GM12878 (cell line): ENCODE measurements around the gene NTM. TPM values are rescaled to one million over a fixed set of nuclear protein-coding genes. Genes with fewer than 3 reads are reported as not detected.

ENCODE experiments used
- ATAC-seq: fragments of 200-7000 bp; cut with Tn5 transposase; 3 replicates; pipeline ENCODE4 v1.9.1; 2020; ENCODE audit warnings: mild to moderate bottlenecking, moderate library complexity
- BruUV-seq: library from RNA; stranded (reverse); fragments of 400-500 nt; replicated peaks from 2 replicates; lab custom pipeline; 2021; lab: Mats Ljungman, UMichigan
- CTCF ChIA-PET: fragments of 300-600 bp; sonication (Branson Sonifier 250); formaldehyde crosslinking; extraction: SDS; loops from one replicate; lab custom pipeline; 2021; ENCODE audit warnings: inconsistent platforms; lab: Yijun Ruan, JAX
- POLR2A ChIA-PET: fragments of 350-600 bp; formaldehyde crosslinking; extraction: SDS; loops from one replicate; lab custom pipeline; 2021; ENCODE audit warnings: inconsistent platforms; lab: Charles Lee
- RAD21 ChIA-PET: fragments of 300-600 bp; sonication (Branson Sonifier 250); formaldehyde crosslinking; loops from one replicate; lab custom pipeline; 2023; ENCODE audit warnings: antibody characterized with exemption; ENCODE audit not compliant: unreplicated experiment; lab: Charles Lee
- SMC1A ChIA-PET: fragments of 300-600 bp; sonication (Branson Sonifier 250); formaldehyde crosslinking; loops from one replicate; lab custom pipeline; 2023; ENCODE audit not compliant: unreplicated experiment, uncharacterized antibody; lab: Charles Lee
- DNase-seq: peaks from one replicate; pipeline ENCODE4 v3.0.0-alpha.2; 2011; ENCODE audit warnings: low read depth, low spot score
- FAIRE-seq: peaks from 3 replicates; lab custom pipeline; 2011; peaks lifted over from hg19 to GRCh38; lab: Jason Lieb, UNC
- H2AFZ ChIP-seq: 2 replicates; pipeline ENCODE4 v1.6.0; 2011; ENCODE audit warnings: low read depth, low read length, control low read depth; ENCODE audit not compliant: control insufficient read depth
- H3K27ac ChIP-seq: 2 replicates; pipeline ENCODE4 v1.5.1; 2011; ENCODE audit warnings: control low read depth; ENCODE audit not compliant: control insufficient read depth, insufficient read depth
- H3K27me3 ChIP-seq, 2 experiments: replicated peaks in 1 of 2; 2 replicates each; pipeline versions ENCODE4 v1.6.0 to v1.6.1; 2011; ENCODE audit warnings: low read length in 1 of 2; ENCODE audit not compliant: control insufficient read depth in 2 of 2, insufficient read depth in 2 of 2
- H3K36me3 ChIP-seq, 2 experiments: 2 replicates each; pipeline ENCODE4 v1.5.1; 2011; ENCODE audit warnings: low read length in 1 of 2; ENCODE audit not compliant: control insufficient read depth in 2 of 2, insufficient read depth in 2 of 2
- H3K4me1 ChIP-seq: 2 replicates; pipeline ENCODE4 v1.6.1; 2011; ENCODE audit warnings: mild to moderate bottlenecking, low read length, moderate library complexity, mixed read lengths; ENCODE audit not compliant: control insufficient read depth, insufficient read depth
- H3K4me2 ChIP-seq: 2 replicates; pipeline ENCODE4 v1.6.0; 2011; ENCODE audit warnings: control low read depth; ENCODE audit not compliant: control insufficient read depth, insufficient read depth
- H3K4me3 ChIP-seq: fragments of 200-600 bp; sonication (generic); 2 replicates; pipeline ENCODE4 v1.5.1; 2016
- H3K79me2 ChIP-seq: 2 replicates; pipeline ENCODE4 v1.6.0; 2011; ENCODE audit warnings: low read length; ENCODE audit not compliant: control insufficient read depth, insufficient read depth
- H3K9ac ChIP-seq: 2 replicates; pipeline ENCODE4 v1.8.0; 2011; ENCODE audit warnings: low read length, control low read depth, mixed read lengths; ENCODE audit not compliant: control insufficient read depth, insufficient read depth
- H3K9me3 ChIP-seq: replicated peaks from 3 replicates; pipeline ENCODE4 v1.5.1; 2011; ENCODE audit warnings: mild to moderate bottlenecking, low read length; ENCODE audit not compliant: control insufficient read depth, insufficient read depth
- H4K20me1 ChIP-seq: 2 replicates; pipeline ENCODE4 v1.6.0; 2011; ENCODE audit not compliant: control insufficient read depth, insufficient read depth
- BCL11A ChIP-seq: IDR thresholded peaks from 2 replicates; pipeline ENCODE4 v1.6.1; 2011; ENCODE audit warnings: low read depth, low read length
- BRCA1 ChIP-seq: IDR thresholded peaks from 2 replicates; pipeline ENCODE4 v1.6.1; 2011; ENCODE audit warnings: low read depth, low read length, improper control_type of control experiment
- CEBPB ChIP-seq, 2 experiments: fragments of 150-350 bp in 1 of 2; IDR thresholded peaks; 2 replicates each; pipeline ENCODE4 v1.6.1; 2012 to 2014; ENCODE audit warnings: low read depth in 2 of 2, low read length in 2 of 2, borderline replicate concordance in 1 of 2, inconsistent platforms in 1 of 2
- CHD2 ChIP-seq: IDR thresholded peaks from 2 replicates; pipeline ENCODE4 v1.6.1; 2011; ENCODE audit warnings: low read depth, low read length, improper control_type of control experiment, borderline replicate concordance
- MYC ChIP-seq: IDR thresholded peaks from 2 replicates; pipeline ENCODE4 v1.6.1; 2011; ENCODE audit warnings: mild to moderate bottlenecking, low read length, moderate library complexity, inconsistent platforms; ENCODE audit not compliant: insufficient read depth, insufficient replicate concordance, insufficient read length, severe bottlenecking
- NFYA ChIP-seq: IDR thresholded peaks from 2 replicates; pipeline ENCODE4 v1.6.1; 2011; ENCODE audit warnings: low read depth, mild to moderate bottlenecking, low read length, improper control_type of control experiment, borderline replicate concordance
- NR2C1 ChIP-seq: fragments of 450-650 bp; IDR thresholded peaks from 2 replicates; pipeline ENCODE4 v1.6.1; 2017; ENCODE audit warnings: antibody characterized with exemption, mild to moderate bottlenecking, moderate library complexity
- POU2F2 ChIP-seq: IDR thresholded peaks from 3 replicates; pipeline ENCODE4 v1.6.1; 2011; ENCODE audit warnings: low read depth, mild to moderate bottlenecking, low read length, borderline replicate concordance
- PRDM15 ChIP-seq: fragments of 450-650 bp; formaldehyde crosslinking; IDR thresholded peaks from 2 replicates; pipeline ENCODE4 v1.4.0; 2020; ENCODE audit warnings: mild to moderate bottlenecking, moderate library complexity
- SREBF1 ChIP-seq: IDR thresholded peaks from 2 replicates; pipeline ENCODE4 v1.6.1; 2012; ENCODE audit warnings: mild to moderate bottlenecking, low read length
- TBL1XR1 ChIP-seq: IDR thresholded peaks from 2 replicates; pipeline ENCODE4 v1.6.1; 2012; ENCODE audit warnings: low read depth, low read length, improper control_type of control experiment
- TCF12 ChIP-seq: IDR thresholded peaks from 2 replicates; pipeline ENCODE4 v1.6.1; 2011; ENCODE audit warnings: low read depth, mild to moderate bottlenecking, low read length
- USF1 ChIP-seq: IDR thresholded peaks from 2 replicates; pipeline ENCODE4 v1.6.1; 2011; ENCODE audit warnings: borderline replicate concordance, low read depth, mild to moderate bottlenecking, moderate library complexity, mixed read lengths, low read length; ENCODE audit not compliant: insufficient read depth; ENCODE audit errors: extremely low read length
- YBX1 ChIP-seq: fragments of 450-650 bp; IDR thresholded peaks from 2 replicates; pipeline ENCODE4 v1.6.1; 2016; ENCODE audit warnings: antibody characterized with exemption
- WGBS: methylation state at CpG from one replicate; pipeline ENCODE4 v1.1.6; 2016; ENCODE audit warnings: low lambda C conversion rate; ENCODE audit not compliant: insufficient replicate concordance, insufficient coverage; ENCODE audit errors: missing lambda C conversion rate; 5-methylcytosine and 5-hydroxymethylcytosine counted together
- in situ Hi-C: fragments of 300-500 bp; cut with MboI; formaldehyde crosslinking; loops from 9 replicates; pipeline ENCODE4 v1.14.3; 2018; ENCODE audit warnings: mixed read lengths
- intact Hi-C: fragments of 100-400 bp; cut with micrococcal nuclease; formaldehyde crosslinking; loops from one replicate; pipeline ENCODE4 v1.14.2; 2022; ENCODE audit not compliant: unreplicated experiment
- polyA plus RNA-seq, 11 experiments: library from polyadenylated mRNA; depleted of rRNA in 4 of 11; unstranded in 6 of 11; stranded (reverse) in 5 of 11; fragments of >200 nt; fragmentation: Nextera tagmentation in 4 of 11; fragmentation: Illumina TruSeq in 1 of 11; extraction: Ambion mirVana in 4 of 11; extraction: Trizol in 1 of 11; gene quantifications; 1 replicate in 1 of 11; 2 replicates in 10 of 11; pipeline versions ENCODE4 v1.2.1 to v1.2.3, GENCODE V29; 2011 to 2016; ENCODE audit warnings: inconsistent platforms in 2 of 11, missing spikeins in 2 of 11, low read depth in 1 of 11
- total RNA-seq, 4 experiments: library from RNA; depleted of rRNA in 3 of 4; stranded (reverse); fragments of >200 nt in 3 of 4; fragmentation: Illumina TruSeq in 1 of 4; extraction: Trizol in 1 of 4; gene quantifications; 2 replicates each; pipeline versions ENCODE4 v1.2.1 to v1.2.3, GENCODE V29; 2013 to 2021

The NTM gene
- total and polyA plus RNA-seq, 10 of the 15 experiments (the other 5 are each of a cell fraction or from before 2014, with no cell fraction given), result not detected

- BruUV-seq, result no TSS peak
- Histone ChIP-seq H3K4me3 (peak overlapping the region; percentile 51), H3K9ac (peak overlapping the region; percentile 21; the same call in 1 of the 2 replicates), H4K20me1 (no peaks in the 10 kb centered on the region), H3K4me2 (peak overlapping the region; percentile 92), H3K36me3 (no peaks in the 10 kb centered on the region), H2AFZ (no peak overlapping the region), H3K27me3 (no peaks in the 10 kb centered on the region), H3K9me3 (no peaks in the 10 kb centered on the region; the same call in 1 of the 3 replicates), H3K4me1 (peaks cover 44% of the 10 kb centered on the region), H3K79me2 (no peaks in the 10 kb centered on the region), H3K27ac (peak overlapping the region; percentile 91)
- DNase-seq, result peak; percentile 91
- CTCF ChIA-PET, result interaction anchor here (1.3 kb wide), 1 partner anchor 46 kb away, joined by 4 read pairs; no protein-coding TSS in a partner anchor
- intact Hi-C loops, result loop anchor here (1.0 to 5.0 kb wide), 2 partner anchors 44 to 466 kb away; no protein-coding TSS in a partner anchor
- in situ Hi-C loops, result loop anchor here (10.0 kb wide), 1 partner anchor 473 kb away; no protein-coding TSS in a partner anchor
- SMC1A ChIA-PET, result interaction anchor here (2.0 to 2.1 kb wide), 2 partner anchors 10 to 16 kb away, joined by 7 to 9 read pairs; no protein-coding TSS in a partner anchor
- FAIRE-seq, result peak; percentile 88
- RAD21 ChIA-PET, result no interaction called here
- 18% methylated on average over 13 of the region's 13 CpGs for WGBS
- POLR2A ChIA-PET, result no interaction called here
- ATAC-seq, result peak; percentile 88
- peak; percentile 96 for TF ChIP-seq BCL11A
- no peak for TF ChIP-seq USF1
- TF ChIP-seq YBX1, result no peak
- no peak for TF ChIP-seq SREBF1
- TF ChIP-seq TBL1XR1, result peak; percentile 29
- peak; percentile 98 for TF ChIP-seq TCF12
- no peak for TF ChIP-seq PRDM15
- TF ChIP-seq NR2C1, result no peak
- TF ChIP-seq MYC, result no peak
- no peak for TF ChIP-seq NFYA
- no peak for TF ChIP-seq BRCA1
- peak; percentile 57; the same call in 1 of the 2 replicates for TF ChIP-seq CHD2
- peak in 1 of 2 experiments; percentile 60; a peak in 1 of 4 replicates for TF ChIP-seq CEBPB (IDR thresholded peaks at IDR 0.05; ENCODE audit: borderline replicate concordance in 1 of 2, low read depth in 2 of 2, low read length in 2 of 2)
- TF ChIP-seq POU2F2, result peak; percentile 88
These were observed 987.6 kb downstream of the NTM start for GRCh38 chr11:132357811-132358572.
